Neural progenitor cell (in vitro differentiated cells): ENCODE data around the gene RASEF. TPM values are rescaled to one million over a fixed set of nuclear protein-coding genes. Genes with fewer than 3 reads are reported as not detected.

Source experiments
- DNase-seq: peaks from one replicate; pipeline ENCODE4 v3.0.0-alpha.2; 2016; ENCODE audit warnings: low spot score
- H2AFZ ChIP-seq: fragments of 200-600 bp; sonication (generic); replicated peaks from 2 replicates; pipeline ENCODE4 v1.6.1; 2016; ENCODE audit warnings: antibody characterized with exemption
- H3F3A ChIP-seq: fragments of 200-600 bp; sonication (generic); 2 replicates; pipeline ENCODE4 v1.6.1; 2016; ENCODE audit warnings: antibody characterized with exemption, low read depth
- H3K27ac ChIP-seq: fragments of 200-600 bp; sonication (generic); 2 replicates; pipeline ENCODE4 v1.5.1; 2016; ENCODE audit warnings: mild to moderate bottlenecking
- H3K27me3 ChIP-seq: fragments of 200-600 bp; sonication (generic); 2 replicates; pipeline ENCODE4 v1.6.1; 2016; ENCODE audit warnings: mild to moderate bottlenecking, moderate library complexity
- H3K36me3 ChIP-seq: fragments of 200-600 bp; sonication (generic); 2 replicates; pipeline ENCODE4 v1.5.1; 2016
- H3K4me1 ChIP-seq: fragments of 200-600 bp; sonication (generic); 2 replicates; pipeline ENCODE4 v1.6.1; 2016; ENCODE audit warnings: mixed run types
- H3K4me2 ChIP-seq: fragments of 200-600 bp; sonication (generic); 2 replicates; pipeline ENCODE4 v1.6.1; 2016
- H3K4me3 ChIP-seq: fragments of 200-600 bp; sonication (generic); 2 replicates; pipeline ENCODE4 v1.5.1; 2016
- H3K79me2 ChIP-seq: fragments of 200-600 bp; sonication (generic); 2 replicates; pipeline ENCODE4 v1.6.1; 2016; ENCODE audit warnings: low read depth
- H3K9ac ChIP-seq: fragments of 200-600 bp; sonication (generic); 2 replicates; pipeline ENCODE4 v1.6.1; 2016
- H3K9me3 ChIP-seq: fragments of 200-600 bp; sonication (generic); 2 replicates; pipeline ENCODE4 v1.5.1; 2016; ENCODE audit warnings: low read depth
- H4K20me1 ChIP-seq: fragments of 200-600 bp; sonication (generic); 2 replicates; pipeline ENCODE4 v1.6.1; 2016; ENCODE audit warnings: low read depth
- H3K27ac Mint-ChIP-seq: 3 replicates; pipeline ENCODE4 v1.8.0; 2021; ENCODE audit warnings: mixed read lengths
- H3K27me3 Mint-ChIP-seq: 2 replicates; pipeline ENCODE4 v1.8.0; 2022; ENCODE audit warnings: low read depth, mild to moderate bottlenecking, inconsistent platforms, moderate library complexity, mixed read lengths; ENCODE audit not compliant: insufficient read depth
- H3K36me3 Mint-ChIP-seq: 3 replicates; pipeline ENCODE4 v1.8.0; 2021; ENCODE audit warnings: mixed read lengths
- H3K4me1 Mint-ChIP-seq: 3 replicates; pipeline ENCODE4 v1.8.0; 2021; ENCODE audit warnings: mixed read lengths
- H3K4me3 Mint-ChIP-seq: 3 replicates; pipeline ENCODE4 v1.8.0; 2021; ENCODE audit warnings: mild to moderate bottlenecking, moderate library complexity, mixed read lengths
- H3K9me3 Mint-ChIP-seq: 3 replicates; pipeline ENCODE4 v1.8.0; 2020; ENCODE audit warnings: mixed read lengths
- EZH2 ChIP-seq: fragments of 200-600 bp; sonication (generic); IDR thresholded peaks from 2 replicates; pipeline ENCODE4 v1.6.1; 2017; ENCODE audit warnings: antibody characterized with exemption, mild to moderate bottlenecking, moderate library complexity
- EZH2phosphoT487 ChIP-seq: fragments of 200-600 bp; sonication (generic); IDR thresholded peaks from 2 replicates; pipeline ENCODE4 v1.6.1; 2017; ENCODE audit warnings: antibody characterized with exemption
- total RNA-seq: library from RNA; depleted of rRNA; stranded (reverse); fragments of >200 nt; gene quantifications from 2 replicates; pipeline ENCODE4 v1.2.3, GENCODE V29; 2015; ENCODE audit warnings: low replicate concordance
- TF ChIP-seq, protein P1 (sequence below): fragments of 200-600 bp; sonication (generic); IDR thresholded peaks from 2 replicates; pipeline ENCODE4 v1.5.1; 2017; ENCODE audit warnings: antibody characterized with exemption, mild to moderate bottlenecking

The RASEF gene
- total RNA-seq, 1 donor from 2014 or later = 0.21 TPM

DNA sequence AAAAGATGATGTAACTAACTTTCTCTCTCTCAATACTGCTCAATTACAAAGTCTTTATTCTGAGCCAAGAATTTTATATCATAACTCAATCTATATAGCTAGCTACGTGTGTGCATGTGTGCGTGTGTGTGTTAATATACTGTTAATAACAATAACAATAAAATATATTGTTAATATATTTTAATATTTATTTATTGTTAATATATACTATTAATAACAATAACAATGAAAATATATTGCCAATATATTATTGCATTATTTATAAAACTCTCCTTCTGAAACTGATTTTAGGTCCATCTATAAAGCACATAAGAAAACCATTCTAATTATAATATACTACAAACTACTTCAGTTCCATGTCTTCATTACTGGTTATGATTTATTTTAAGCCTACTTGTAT is 60.6 kb downstream of the RASEF start:
- Mint-ChIP-seq H3K27ac (no peak overlapping the region), H3K4me3 (no peak overlapping the region)

DNA sequence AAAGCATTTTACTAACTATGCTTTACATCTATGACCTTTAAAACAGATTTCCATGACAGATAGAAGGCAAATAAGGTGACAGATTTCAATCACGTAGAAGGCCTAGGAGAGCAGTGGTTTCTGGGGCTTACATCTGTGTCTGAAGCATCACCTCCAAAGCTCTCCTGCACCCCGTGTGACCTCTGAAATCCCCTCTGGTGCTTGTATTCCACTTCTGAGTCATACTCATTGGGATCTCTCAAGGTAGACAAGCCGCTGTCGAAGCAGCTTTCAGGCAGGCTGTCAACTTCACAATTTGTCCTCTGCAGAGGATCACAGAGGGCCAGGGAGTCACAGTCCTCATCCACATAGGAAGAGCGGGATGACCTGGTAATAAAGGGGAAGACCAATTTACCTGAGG is 62.2 kb downstream of the RASEF start:
- Histone ChIP-seq H3K27ac (no peak overlapping the region), H3F3A (no peaks in the 10 kb centered on the region), H3K4me2 (no peak overlapping the region), H3K9me3 (no peaks in the 10 kb centered on the region), H2AFZ (no peak overlapping the region), H3K4me3 (no peak overlapping the region), H3K79me2 (no peaks in the 10 kb centered on the region), H3K4me1 (no peaks in the 10 kb centered on the region), H3K27me3 (no peaks in the 10 kb centered on the region), H4K20me1 (no peaks in the 10 kb centered on the region), H3K36me3 (no peaks in the 10 kb centered on the region), H3K9ac (no peak overlapping the region)
- no peaks in the 10 kb centered on the region for H3K36me3 Mint-ChIP-seq
- H3K27ac Mint-ChIP-seq = no peak overlapping the region
- no peak for TF ChIP-seq EZH2phosphoT487
- TF ChIP-seq EZH2 = no peak
- TF ChIP-seq, protein P1, sequence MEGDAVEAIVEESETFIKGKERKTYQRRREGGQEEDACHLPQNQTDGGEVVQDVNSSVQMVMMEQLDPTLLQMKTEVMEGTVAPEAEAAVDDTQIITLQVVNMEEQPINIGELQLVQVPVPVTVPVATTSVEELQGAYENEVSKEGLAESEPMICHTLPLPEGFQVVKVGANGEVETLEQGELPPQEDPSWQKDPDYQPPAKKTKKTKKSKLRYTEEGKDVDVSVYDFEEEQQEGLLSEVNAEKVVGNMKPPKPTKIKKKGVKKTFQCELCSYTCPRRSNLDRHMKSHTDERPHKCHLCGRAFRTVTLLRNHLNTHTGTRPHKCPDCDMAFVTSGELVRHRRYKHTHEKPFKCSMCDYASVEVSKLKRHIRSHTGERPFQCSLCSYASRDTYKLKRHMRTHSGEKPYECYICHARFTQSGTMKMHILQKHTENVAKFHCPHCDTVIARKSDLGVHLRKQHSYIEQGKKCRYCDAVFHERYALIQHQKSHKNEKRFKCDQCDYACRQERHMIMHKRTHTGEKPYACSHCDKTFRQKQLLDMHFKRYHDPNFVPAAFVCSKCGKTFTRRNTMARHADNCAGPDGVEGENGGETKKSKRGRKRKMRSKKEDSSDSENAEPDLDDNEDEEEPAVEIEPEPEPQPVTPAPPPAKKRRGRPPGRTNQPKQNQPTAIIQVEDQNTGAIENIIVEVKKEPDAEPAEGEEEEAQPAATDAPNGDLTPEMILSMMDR = no peak
- no peak overlapping the region for H3K4me3 Mint-ChIP-seq
- no peaks in the 10 kb centered on the region for H3K4me1 Mint-ChIP-seq
- DNase-seq = no peak
- H3K27me3 Mint-ChIP-seq = peaks cover 6% of the 10 kb centered on the region
- H3K9me3 Mint-ChIP-seq = no peaks in the 10 kb centered on the region

More for the DNA sequence above, 60.6 kb downstream of the RASEF start:
- no peaks in the 10 kb centered on the region for H3K27me3 ChIP-seq
- no peak for DNase-seq
- H3F3A ChIP-seq = no peaks in the 10 kb centered on the region
- Mint-ChIP-seq H3K9me3 (no peaks in the 10 kb centered on the region), H3K27me3 (peaks cover 6% of the 10 kb centered on the region), H3K4me1 (no peaks in the 10 kb centered on the region), H3K36me3 (no peaks in the 10 kb centered on the region)
- H2AFZ ChIP-seq = no peak overlapping the region
- no peak overlapping the region for H3K4me3 ChIP-seq
- H3K36me3 ChIP-seq = no peaks in the 10 kb centered on the region
- H4K20me1 ChIP-seq = no peaks in the 10 kb centered on the region
- H3K9ac ChIP-seq = no peak overlapping the region
- H3K4me1 ChIP-seq = no peaks in the 10 kb centered on the region
- H3K9me3 ChIP-seq = no peaks in the 10 kb centered on the region
- no peak overlapping the region for H3K4me2 ChIP-seq
- TF ChIP-seq, protein P1 = no peak
- no peak for TF ChIP-seq EZH2
- TF ChIP-seq EZH2phosphoT487 = no peak
- no peaks in the 10 kb centered on the region for H3K79me2 ChIP-seq
- no peak overlapping the region for H3K27ac ChIP-seq

DNA sequence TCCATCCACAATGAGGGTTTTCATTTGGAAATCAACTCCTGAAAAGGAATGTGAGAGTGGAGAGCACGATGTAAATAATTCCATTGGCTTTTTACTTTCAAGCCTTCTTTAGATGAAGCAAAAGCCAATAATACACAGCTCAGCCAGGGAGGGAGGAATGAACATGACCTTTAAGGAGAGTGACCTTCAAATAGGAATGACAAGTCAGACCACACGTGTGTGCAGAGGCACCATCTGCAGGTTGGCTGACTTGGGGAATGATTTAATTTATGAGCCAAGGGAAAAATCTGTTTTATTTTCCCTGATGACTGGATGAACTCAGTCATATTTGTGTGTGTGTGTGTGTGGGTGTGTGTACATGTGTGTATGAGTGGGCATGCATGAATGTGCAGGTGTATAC is 64.5 kb downstream of the RASEF start:
- Mint-ChIP-seq H3K36me3 (no peaks in the 10 kb centered on the region), H3K4me1 (no peaks in the 10 kb centered on the region), H3K9me3 (no peaks in the 10 kb centered on the region), H3K27me3 (peaks cover 6% of the 10 kb centered on the region), H3K27ac (no peak overlapping the region), H3K4me3 (no peak overlapping the region)
- H3K9ac ChIP-seq = no peak overlapping the region
- H3K27me3 ChIP-seq = no peaks in the 10 kb centered on the region
- H4K20me1 ChIP-seq = no peaks in the 10 kb centered on the region
- no peaks in the 10 kb centered on the region for H3K79me2 ChIP-seq
- H3K4me3 ChIP-seq = no peak overlapping the region
- TF ChIP-seq EZH2 (no peak), EZH2phosphoT487 (no peak)
- no peaks in the 10 kb centered on the region for H3K4me1 ChIP-seq
- no peak overlapping the region for H2AFZ ChIP-seq
- H3K9me3 ChIP-seq = no peaks in the 10 kb centered on the region
- H3K36me3 ChIP-seq = no peaks in the 10 kb centered on the region
- DNase-seq = no peak
- no peak overlapping the region for H3K4me2 ChIP-seq
- no peaks in the 10 kb centered on the region for H3F3A ChIP-seq
- no peak overlapping the region for H3K27ac ChIP-seq

DNA sequence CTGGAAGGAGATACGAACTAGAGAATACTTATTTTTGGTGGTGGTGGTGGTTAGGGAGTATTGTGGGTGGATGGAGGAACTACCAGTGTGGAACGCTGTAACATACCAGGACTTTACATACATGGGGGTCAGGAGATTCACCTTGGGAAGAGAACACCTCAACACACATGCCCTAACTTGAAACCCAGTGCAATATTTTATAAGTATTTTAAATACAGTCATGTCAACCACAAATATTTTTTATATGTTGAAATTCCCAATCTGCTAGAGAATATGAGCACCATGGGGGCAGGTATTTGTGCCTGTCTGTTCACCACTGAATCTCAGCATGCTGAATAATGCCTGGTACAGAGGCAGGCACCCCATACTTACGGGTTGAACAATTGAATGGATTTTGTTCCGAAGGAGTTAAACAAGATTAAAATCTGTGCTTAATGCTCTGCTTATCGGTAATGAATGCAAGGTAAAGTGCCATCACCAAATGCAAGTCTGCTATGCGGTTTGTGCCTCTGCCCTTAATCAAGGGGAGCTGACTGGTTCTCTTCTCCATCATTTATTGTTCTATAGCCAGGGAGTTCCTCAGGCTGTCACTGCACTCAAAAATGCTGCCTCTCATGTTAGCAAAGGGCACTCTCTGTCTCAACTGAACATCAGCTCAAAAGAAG is 65.3 kb downstream of the RASEF start:
- no peaks in the 10 kb centered on the region for H3K79me2 ChIP-seq
- Mint-ChIP-seq H3K4me1 (no peaks in the 10 kb centered on the region), H3K4me3 (no peak overlapping the region), H3K27ac (no peak overlapping the region), H3K27me3 (peaks cover 6% of the 10 kb centered on the region), H3K9me3 (no peaks in the 10 kb centered on the region), H3K36me3 (no peaks in the 10 kb centered on the region)
- no peak overlapping the region for H3K4me2 ChIP-seq
- H3K9me3 ChIP-seq = no peaks in the 10 kb centered on the region
- no peaks in the 10 kb centered on the region for H3F3A ChIP-seq
- no peaks in the 10 kb centered on the region for H4K20me1 ChIP-seq
- no peak overlapping the region for H3K27ac ChIP-seq
- H3K4me1 ChIP-seq = no peaks in the 10 kb centered on the region
- no peak overlapping the region for H2AFZ ChIP-seq
- H3K9ac ChIP-seq = no peak overlapping the region
- no peaks in the 10 kb centered on the region for H3K36me3 ChIP-seq
- TF ChIP-seq EZH2phosphoT487 = no peak
- no peak for TF ChIP-seq EZH2
- TF ChIP-seq, protein P1 = no peak
- no peak for DNase-seq
- H3K27me3 ChIP-seq = no peaks in the 10 kb centered on the region
- no peak overlapping the region for H3K4me3 ChIP-seq
